Osteocyte (in vitro differentiated cells): Measurements from ENCODE around the gene KLB. TPM values are rescaled to one million over a fixed set of nuclear protein-coding genes. Genes with fewer than 3 reads are reported as not detected.

ENCODE experiments used
- DNase-seq: peaks from one replicate; pipeline ENCODE4 v3.0.0; 2021; ENCODE audit warnings: mixed read lengths; ENCODE audit not compliant: unreplicated experiment; ENCODE audit errors: extremely low spot score
- H3K27ac Mint-ChIP-seq: one replicate; pipeline ENCODE4 v1.8.0; 2021; ENCODE audit warnings: mild to moderate bottlenecking, mixed read lengths; ENCODE audit not compliant: unreplicated experiment
- H3K27me3 Mint-ChIP-seq: one replicate; pipeline ENCODE4 v1.8.0; 2021; ENCODE audit warnings: mixed read lengths; ENCODE audit not compliant: unreplicated experiment
- H3K36me3 Mint-ChIP-seq: one replicate; pipeline ENCODE4 v1.8.0; 2021; ENCODE audit warnings: mixed read lengths; ENCODE audit not compliant: unreplicated experiment
- H3K4me1 Mint-ChIP-seq: one replicate; pipeline ENCODE4 v1.8.0; 2021; ENCODE audit warnings: mixed read lengths; ENCODE audit not compliant: unreplicated experiment
- H3K4me3 Mint-ChIP-seq: one replicate; pipeline ENCODE4 v1.8.0; 2021; ENCODE audit warnings: mild to moderate bottlenecking, moderate library complexity, mixed read lengths; ENCODE audit not compliant: unreplicated experiment
- H3K9me3 Mint-ChIP-seq: one replicate; pipeline ENCODE4 v1.8.0; 2021; ENCODE audit warnings: mixed read lengths; ENCODE audit not compliant: unreplicated experiment
- total RNA-seq: library from RNA; stranded (reverse); gene quantifications from 2 replicates; pipeline ENCODE4 v1.2.1, GENCODE V29; 2021
- TF ChIP-seq, protein P1 (sequence below): fragments of 200-600 bp; sonication (generic); IDR thresholded peaks from 2 replicates; pipeline ENCODE4 v1.5.0; 2021; ENCODE audit warnings: antibody characterized with exemption, mild to moderate bottlenecking, moderate library complexity

Gene KLB
- total RNA-seq, 1 donor from 2014 or later = not detected

DNA sequence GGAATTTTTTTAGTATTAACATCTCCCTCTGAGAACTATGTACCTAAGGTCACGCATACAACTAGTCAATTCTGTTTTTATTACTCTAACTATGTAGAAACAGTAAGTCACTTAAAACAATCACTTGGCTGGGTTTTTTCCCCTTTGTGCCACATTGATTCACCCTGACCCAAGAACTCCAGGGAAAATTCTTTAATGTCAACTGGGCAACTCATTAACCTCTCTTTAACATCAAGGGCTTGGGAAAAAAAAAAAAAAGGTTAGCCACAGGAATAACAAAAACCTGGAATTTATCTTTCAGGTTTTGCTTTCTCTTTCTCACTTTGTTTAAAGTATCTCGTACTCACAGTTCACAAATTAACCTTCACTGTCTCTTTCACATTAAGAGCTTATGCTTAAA lies 43.9 kb downstream of the KLB start:
- Mint-ChIP-seq H3K27me3 (no peaks in the 10 kb centered on the region), H3K4me1 (peaks cover 4% of the 10 kb centered on the region), H3K36me3 (peaks cover 44% of the 10 kb centered on the region), H3K4me3 (no peak overlapping the region), H3K9me3 (no peaks in the 10 kb centered on the region), H3K27ac (no peak overlapping the region)
- TF ChIP-seq, protein P1, sequence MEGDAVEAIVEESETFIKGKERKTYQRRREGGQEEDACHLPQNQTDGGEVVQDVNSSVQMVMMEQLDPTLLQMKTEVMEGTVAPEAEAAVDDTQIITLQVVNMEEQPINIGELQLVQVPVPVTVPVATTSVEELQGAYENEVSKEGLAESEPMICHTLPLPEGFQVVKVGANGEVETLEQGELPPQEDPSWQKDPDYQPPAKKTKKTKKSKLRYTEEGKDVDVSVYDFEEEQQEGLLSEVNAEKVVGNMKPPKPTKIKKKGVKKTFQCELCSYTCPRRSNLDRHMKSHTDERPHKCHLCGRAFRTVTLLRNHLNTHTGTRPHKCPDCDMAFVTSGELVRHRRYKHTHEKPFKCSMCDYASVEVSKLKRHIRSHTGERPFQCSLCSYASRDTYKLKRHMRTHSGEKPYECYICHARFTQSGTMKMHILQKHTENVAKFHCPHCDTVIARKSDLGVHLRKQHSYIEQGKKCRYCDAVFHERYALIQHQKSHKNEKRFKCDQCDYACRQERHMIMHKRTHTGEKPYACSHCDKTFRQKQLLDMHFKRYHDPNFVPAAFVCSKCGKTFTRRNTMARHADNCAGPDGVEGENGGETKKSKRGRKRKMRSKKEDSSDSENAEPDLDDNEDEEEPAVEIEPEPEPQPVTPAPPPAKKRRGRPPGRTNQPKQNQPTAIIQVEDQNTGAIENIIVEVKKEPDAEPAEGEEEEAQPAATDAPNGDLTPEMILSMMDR = no peak
- no peak for DNase-seq

DNA sequence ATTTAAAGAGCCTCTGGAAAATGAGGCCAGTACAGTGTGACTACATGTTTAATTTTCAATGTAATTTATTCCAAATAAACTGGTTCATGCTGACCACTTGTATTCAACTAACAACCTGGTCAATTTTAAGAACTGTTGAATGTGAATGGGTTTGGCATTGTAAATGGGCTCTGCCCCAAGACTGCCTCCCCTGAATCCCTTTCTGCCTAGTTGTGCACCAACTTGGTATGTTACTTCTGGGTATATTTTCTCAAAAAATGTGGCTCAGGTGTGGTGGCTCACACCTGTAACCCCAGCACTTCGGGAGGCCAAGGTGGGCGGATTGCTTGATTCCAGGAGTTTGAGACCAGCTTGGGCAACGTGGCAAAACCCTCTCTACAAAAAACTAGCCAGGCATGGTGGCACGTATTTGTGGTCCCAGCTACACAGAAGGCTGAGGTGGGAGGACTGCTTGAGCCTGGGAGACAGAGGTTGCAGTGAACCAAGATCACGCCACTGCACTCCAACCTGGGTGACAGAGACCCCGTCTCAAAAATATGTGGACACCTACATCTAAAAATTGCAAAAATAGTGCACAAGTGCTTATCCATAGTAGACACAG lies 44.8 kb downstream of the KLB start:
- Mint-ChIP-seq H3K36me3 (peaks cover 53% of the 10 kb centered on the region), H3K4me1 (peaks cover 11% of the 10 kb centered on the region), H3K4me3 (no peak overlapping the region), H3K9me3 (no peaks in the 10 kb centered on the region), H3K27me3 (no peaks in the 10 kb centered on the region), H3K27ac (no peak overlapping the region)
- DNase-seq = no peak
- TF ChIP-seq, protein P1 = no peak

DNA sequence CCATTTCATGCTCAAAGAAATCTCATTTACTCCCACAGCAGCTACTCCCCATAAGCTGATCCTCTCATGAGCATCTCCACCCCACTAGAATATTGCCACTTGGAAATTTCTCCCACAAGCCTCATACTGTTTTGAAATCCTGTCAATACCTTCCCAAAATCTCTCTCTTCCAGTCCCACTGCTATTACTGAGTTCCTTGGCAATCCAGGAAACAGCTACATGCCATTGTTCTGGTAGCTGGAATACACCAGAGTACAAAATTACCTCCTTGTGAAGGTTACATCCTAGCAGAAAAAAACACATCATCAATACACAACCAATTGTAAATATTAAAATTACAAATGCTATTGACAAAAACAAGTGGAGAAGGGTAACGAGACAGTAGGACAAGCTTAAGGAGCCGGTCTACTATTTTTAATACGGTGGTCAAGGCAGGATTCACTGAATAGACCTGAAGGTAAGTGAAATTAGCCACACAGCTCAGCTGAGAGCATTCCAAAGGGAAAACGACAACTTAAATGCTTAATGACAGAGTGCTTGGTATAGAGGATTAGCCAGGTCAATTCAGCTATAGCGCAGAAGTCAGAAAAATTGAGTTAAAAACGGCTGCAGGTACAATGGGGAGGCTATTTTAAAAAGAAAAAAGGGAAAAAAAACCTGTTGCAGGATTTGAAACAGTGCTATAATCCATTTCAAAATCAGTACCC lies 45.6 kb downstream of the KLB start:
- H3K36me3 Mint-ChIP-seq = peaks cover 61% of the 10 kb centered on the region
- H3K4me1 Mint-ChIP-seq = peaks cover 19% of the 10 kb centered on the region
- TF ChIP-seq, protein P1 = no peak

DNA sequence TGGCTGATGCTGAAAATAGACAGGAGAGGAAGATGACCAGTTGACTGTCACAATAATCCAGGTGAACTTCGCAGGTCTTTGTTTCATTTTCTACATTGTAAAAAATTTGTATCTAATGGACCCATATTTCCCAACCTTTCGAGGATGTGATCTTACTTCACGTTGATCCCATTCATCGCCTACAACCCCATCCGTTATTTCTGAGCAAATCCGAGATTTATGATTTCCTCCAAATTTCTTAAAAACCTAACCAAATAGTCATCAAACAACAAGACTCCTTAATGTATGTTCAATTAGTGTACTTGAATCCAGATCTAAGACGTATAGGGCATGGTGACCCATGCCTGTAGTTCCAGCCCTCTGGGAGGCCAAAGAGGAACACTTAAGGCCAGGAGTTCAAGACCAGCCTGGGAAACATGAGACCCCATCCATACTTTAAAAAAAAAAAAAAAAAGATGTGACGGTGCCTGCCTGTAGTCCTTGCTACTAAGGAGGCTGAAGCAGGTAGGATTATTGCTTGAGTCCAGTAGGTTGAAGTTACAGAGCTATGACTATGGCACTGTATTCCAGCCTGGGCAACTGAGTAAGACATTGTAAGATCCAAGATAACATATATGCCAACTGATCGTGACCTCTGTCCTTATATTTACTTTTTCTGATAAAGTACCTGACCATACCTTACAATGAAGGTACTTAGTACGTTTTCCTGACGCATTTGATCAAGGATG lies 46.3 kb downstream of the KLB start:
- H3K36me3 Mint-ChIP-seq = peaks cover 66% of the 10 kb centered on the region
- H3K4me1 Mint-ChIP-seq = peaks cover 26% of the 10 kb centered on the region
- H3K27me3 Mint-ChIP-seq = no peaks in the 10 kb centered on the region
- H3K4me3 Mint-ChIP-seq = no peak overlapping the region
- H3K27ac Mint-ChIP-seq = no peak overlapping the region
- no peaks in the 10 kb centered on the region for H3K9me3 Mint-ChIP-seq
- no peak for DNase-seq
- TF ChIP-seq, protein P1 = no peak

More for the DNA sequence above, 45.6 kb downstream of the KLB start:
- Mint-ChIP-seq H3K9me3 (no peaks in the 10 kb centered on the region), H3K4me3 (no peak overlapping the region), H3K27me3 (no peaks in the 10 kb centered on the region), H3K27ac (no peak overlapping the region)
- no peak for DNase-seq

DNA sequence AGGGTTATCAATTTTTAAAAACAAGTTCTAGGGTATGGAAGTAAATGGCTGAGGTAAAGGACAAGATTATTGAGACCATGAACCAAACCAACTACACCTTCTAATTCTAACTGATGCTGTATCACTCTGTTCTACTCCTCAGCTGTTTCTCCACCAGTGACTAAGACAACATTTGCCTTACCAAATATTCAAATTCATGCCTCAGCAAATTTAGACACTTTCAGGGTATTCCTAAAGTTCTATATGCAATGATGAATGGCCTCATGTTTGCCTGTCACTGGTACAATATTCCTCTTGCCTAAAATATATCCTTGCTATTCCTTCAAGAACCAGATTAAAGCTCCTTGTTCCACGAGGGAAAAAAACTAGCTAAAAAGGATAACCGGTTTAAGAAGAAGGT lies 47.0 kb downstream of the KLB start:
- Mint-ChIP-seq H3K4me1 (peaks cover 30% of the 10 kb centered on the region), H3K36me3 (peaks cover 71% of the 10 kb centered on the region), H3K9me3 (no peaks in the 10 kb centered on the region), H3K27me3 (no peaks in the 10 kb centered on the region), H3K4me3 (no peak overlapping the region), H3K27ac (no peak overlapping the region)
- no peak for DNase-seq
- TF ChIP-seq, protein P1 = no peak
